ENCODE measurements around the gene CTH. TPM values are rescaled to one million over a fixed set of nuclear protein-coding genes. Genes with fewer than 3 reads are reported as not detected.
A peak's percentile ranks its signal among the peaks of the same experiment; 100 is the strongest.
"Not testable (repeated sequence)": the region's sequence is repeated elsewhere in the genome, so short reads cannot be mapped to it uniquely, and the experiment has no call there.

CTH gene
- total and polyA plus RNA-seq, 2 experiments from 2014 or later = 31.0 to 34.3 TPM

- H3F3A ChIP-seq (replicated peaks; ENCODE audit: low read depth); H2AFZ ChIP-seq; H3K9me2 ChIP-seq (ENCODE audit: insufficient read depth); H3K79me2 ChIP-seq (replicated peaks; ENCODE audit: insufficient read depth); H3K36me3 Mint-ChIP-seq (ENCODE audit: low read depth); H3K4me1 Mint-ChIP-seq; H3K4me2 ChIP-seq; H3K27me3 ChIP-seq (ENCODE audit: insufficient read depth); H3K27ac ChIP-seq (ENCODE audit: low read depth); ATAC-seq; H4K20me1 ChIP-seq (replicated peaks; ENCODE audit: insufficient read depth); H3K4me1 ChIP-seq (ENCODE audit: insufficient read depth); H3K27me3 Mint-ChIP-seq (ENCODE audit: insufficient read depth, low read depth, poor library complexity); H3K9me3 Mint-ChIP-seq; H3K4me3 Mint-ChIP-seq; H3K27ac Mint-ChIP-seq; H3K36me3 ChIP-seq (ENCODE audit: insufficient read depth); H3K4me3 ChIP-seq: not testable (repeated sequence)
- peak; percentile 28 for DNase-seq (ENCODE audit: low spot score)
Observed at GRCh38 chr1:70366997-70367396, 44.1 kb upstream of the CTH start.

DNA sequence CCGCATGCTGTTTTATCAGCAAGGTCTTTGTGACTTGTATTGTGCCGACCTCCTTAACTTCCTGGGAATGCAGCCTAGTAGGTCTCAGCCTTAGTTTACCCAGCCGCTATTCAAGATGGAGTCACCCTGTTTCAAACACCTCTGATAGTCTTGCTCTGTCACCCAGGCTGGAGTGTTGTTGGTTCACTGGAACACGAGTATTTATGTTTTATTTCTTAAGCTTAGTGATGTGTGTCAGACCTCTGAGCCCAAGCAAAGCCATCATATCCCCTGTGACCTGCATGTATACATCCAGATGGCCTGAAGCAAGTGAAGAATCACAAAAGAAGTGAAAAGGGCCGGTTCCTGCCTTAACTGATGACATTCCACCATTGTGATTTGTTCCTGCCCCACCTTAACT is 43.7 kb upstream of the CTH start:
- not testable (repeated sequence) for H3K27ac ChIP-seq (ENCODE audit: low read depth); H3K4me1 Mint-ChIP-seq; H3K4me2 ChIP-seq; H3K4me3 Mint-ChIP-seq; H4K20me1 ChIP-seq (replicated peaks; ENCODE audit: insufficient read depth); H3K79me2 ChIP-seq (replicated peaks; ENCODE audit: insufficient read depth); H3K36me3 Mint-ChIP-seq (ENCODE audit: low read depth); H3K4me1 ChIP-seq (ENCODE audit: insufficient read depth); H3K36me3 ChIP-seq (ENCODE audit: insufficient read depth); DNase-seq (ENCODE audit: low spot score); ATAC-seq; H3K9me2 ChIP-seq (ENCODE audit: insufficient read depth); H2AFZ ChIP-seq; H3K27me3 ChIP-seq (ENCODE audit: insufficient read depth); H3F3A ChIP-seq (replicated peaks; ENCODE audit: low read depth); H3K4me3 ChIP-seq; H3K9me3 Mint-ChIP-seq; H3K27me3 Mint-ChIP-seq (ENCODE audit: insufficient read depth, low read depth, poor library complexity)
- 0 out of 2 replicates have a peak overlapping the region, but pooled peaks have one; percentile 14 for H3K27ac Mint-ChIP-seq

GRCh38 chr1:70371586-70371985 is 39.5 kb upstream of the CTH start:
- H3K36me3 Mint-ChIP-seq (ENCODE audit: low read depth) = not testable (repeated sequence)

DNA sequence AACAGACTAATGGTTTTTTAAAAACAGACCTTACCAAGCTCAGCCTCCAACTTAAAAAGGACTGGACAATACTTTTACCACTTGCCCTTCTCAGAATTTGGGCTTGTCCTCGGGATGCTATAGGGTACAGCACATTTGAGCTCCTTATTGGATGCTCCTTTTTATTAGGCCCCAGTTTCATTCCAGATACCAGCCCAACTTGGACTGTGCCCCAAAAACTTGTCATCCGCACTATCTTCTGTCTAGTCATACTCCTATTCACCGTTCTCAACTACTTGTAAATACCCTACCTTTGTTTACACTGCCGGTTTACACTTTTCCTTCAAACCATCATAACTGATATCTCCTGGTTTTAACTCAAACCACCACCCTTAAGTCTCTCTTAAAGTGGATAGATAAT is 38.6 kb upstream of the CTH start:
- Histone ChIP-seq H3K4me1 (ENCODE audit: insufficient read depth) (peaks cover 19% of the 10 kb centered on the region), H3K4me3 (no peak overlapping the region), H3K4me2 (peak overlapping the region; percentile 9; the same call in 1 of the 2 replicates), H3K79me2 (replicated peaks; ENCODE audit: insufficient read depth) (no peaks in the 10 kb centered on the region), H3K9me2 (ENCODE audit: insufficient read depth) (no peaks in the 10 kb centered on the region; the same call in 1 of the 2 replicates), H3K36me3 (ENCODE audit: insufficient read depth) (no peaks in the 10 kb centered on the region), H2AFZ (0 out of 2 replicates have a peak overlapping the region, but pooled peaks have one; percentile 3), H4K20me1 (replicated peaks; ENCODE audit: insufficient read depth) (no peaks in the 10 kb centered on the region), H3K27me3 (ENCODE audit: insufficient read depth) (no peaks in the 10 kb centered on the region), H3K27ac (ENCODE audit: low read depth) (peak overlapping the region; percentile 93; the same call in 1 of the 2 replicates), H3F3A (replicated peaks; ENCODE audit: low read depth) (no peaks in the 10 kb centered on the region)
- H3K9me3 Mint-ChIP-seq = no peaks in the 10 kb centered on the region
- DNase-seq (ENCODE audit: low spot score) (no peak), ATAC-seq (no peak)
- H3K4me3 Mint-ChIP-seq = no peak overlapping the region
- H3K27me3 Mint-ChIP-seq (ENCODE audit: insufficient read depth, low read depth, poor library complexity) = peaks cover 2% of the 10 kb centered on the region
- H3K27ac Mint-ChIP-seq = no peak overlapping the region
- peaks cover 15% of the 10 kb centered on the region for H3K4me1 Mint-ChIP-seq
- H3K36me3 Mint-ChIP-seq (ENCODE audit: low read depth) = no peaks in the 10 kb centered on the region; the same call in 2 of the 3 replicates
- no peak for TF ChIP-seq JUNB (IDR thresholded peaks at IDR 0.05; ENCODE audit: unreplicated experiment)
- TF ChIP-seq, protein P1, sequence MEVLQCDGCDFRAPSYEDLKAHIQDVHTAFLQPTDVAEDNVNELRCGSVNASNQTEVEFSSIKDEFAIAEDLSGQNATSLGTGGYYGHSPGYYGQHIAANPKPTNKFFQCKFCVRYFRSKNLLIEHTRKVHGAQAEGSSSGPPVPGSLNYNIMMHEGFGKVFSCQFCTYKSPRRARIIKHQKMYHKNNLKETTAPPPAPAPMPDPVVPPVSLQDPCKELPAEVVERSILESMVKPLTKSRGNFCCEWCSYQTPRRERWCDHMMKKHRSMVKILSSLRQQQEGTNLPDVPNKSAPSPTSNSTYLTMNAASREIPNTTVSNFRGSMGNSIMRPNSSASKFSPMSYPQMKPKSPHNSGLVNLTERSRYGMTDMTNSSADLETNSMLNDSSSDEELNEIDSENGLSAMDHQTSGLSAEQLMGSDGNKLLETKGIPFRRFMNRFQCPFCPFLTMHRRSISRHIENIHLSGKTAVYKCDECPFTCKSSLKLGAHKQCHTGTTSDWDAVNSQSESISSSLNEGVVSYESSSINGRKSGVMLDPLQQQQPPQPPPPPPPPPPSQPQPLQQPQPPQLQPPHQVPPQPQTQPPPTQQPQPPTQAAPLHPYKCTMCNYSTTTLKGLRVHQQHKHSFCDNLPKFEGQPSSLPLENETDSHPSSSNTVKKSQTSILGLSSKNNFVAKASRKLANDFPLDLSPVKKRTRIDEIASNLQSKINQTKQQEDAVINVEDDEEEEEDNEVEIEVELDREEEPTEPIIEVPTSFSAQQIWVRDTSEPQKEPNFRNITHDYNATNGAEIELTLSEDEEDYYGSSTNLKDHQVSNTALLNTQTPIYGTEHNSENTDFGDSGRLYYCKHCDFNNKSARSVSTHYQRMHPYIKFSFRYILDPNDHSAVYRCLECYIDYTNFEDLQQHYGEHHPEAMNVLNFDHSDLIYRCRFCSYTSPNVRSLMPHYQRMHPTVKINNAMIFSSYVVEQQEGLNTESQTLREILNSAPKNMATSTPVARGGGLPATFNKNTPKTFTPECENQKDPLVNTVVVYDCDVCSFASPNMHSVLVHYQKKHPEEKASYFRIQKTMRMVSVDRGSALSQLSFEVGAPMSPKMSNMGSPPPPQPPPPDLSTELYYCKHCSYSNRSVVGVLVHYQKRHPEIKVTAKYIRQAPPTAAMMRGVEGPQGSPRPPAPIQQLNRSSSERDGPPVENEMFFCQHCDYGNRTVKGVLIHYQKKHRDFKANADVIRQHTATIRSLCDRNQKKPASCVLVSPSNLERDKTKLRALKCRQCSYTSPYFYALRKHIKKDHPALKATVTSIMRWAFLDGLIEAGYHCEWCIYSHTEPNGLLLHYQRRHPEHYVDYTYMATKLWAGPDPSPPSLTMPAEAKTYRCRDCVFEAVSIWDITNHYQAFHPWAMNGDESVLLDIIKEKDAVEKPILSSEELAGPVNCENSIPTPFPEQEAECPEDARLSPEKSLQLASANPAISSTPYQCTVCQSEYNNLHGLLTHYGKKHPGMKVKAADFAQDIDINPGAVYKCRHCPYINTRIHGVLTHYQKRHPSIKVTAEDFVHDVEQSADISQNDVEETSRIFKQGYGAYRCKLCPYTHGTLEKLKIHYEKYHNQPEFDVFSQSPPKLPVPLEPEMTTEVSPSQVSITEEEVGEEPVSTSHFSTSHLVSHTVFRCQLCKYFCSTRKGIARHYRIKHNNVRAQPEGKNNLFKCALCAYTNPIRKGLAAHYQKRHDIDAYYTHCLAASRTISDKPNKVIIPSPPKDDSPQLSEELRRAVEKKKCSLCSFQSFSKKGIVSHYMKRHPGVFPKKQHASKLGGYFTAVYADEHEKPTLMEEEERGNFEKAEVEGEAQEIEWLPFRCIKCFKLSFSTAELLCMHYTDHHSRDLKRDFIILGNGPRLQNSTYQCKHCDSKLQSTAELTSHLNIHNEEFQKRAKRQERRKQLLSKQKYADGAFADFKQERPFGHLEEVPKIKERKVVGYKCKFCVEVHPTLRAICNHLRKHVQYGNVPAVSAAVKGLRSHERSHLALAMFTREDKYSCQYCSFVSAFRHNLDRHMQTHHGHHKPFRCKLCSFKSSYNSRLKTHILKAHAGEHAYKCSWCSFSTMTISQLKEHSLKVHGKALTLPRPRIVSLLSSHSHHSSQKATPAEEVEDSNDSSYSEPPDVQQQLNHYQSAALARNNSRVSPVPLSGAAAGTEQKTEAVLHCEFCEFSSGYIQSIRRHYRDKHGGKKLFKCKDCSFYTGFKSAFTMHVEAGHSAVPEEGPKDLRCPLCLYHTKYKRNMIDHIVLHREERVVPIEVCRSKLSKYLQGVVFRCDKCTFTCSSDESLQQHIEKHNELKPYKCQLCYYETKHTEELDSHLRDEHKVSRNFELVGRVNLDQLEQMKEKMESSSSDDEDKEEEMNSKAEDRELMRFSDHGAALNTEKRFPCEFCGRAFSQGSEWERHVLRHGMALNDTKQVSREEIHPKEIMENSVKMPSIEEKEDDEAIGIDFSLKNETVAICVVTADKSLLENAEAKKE (CRISPR knock-in tag; IDR thresholded peaks at IDR 0.05) = no peak

More at GRCh38 chr1:70371586-70371985, 39.5 kb upstream of the CTH start:
- not testable (repeated sequence) for H3K27ac ChIP-seq (ENCODE audit: low read depth); H3K4me3 ChIP-seq; H3K4me3 Mint-ChIP-seq; H2AFZ ChIP-seq; H3K27ac Mint-ChIP-seq; H3K4me2 ChIP-seq; H3F3A ChIP-seq (replicated peaks; ENCODE audit: low read depth); H3K36me3 ChIP-seq (ENCODE audit: insufficient read depth); H3K79me2 ChIP-seq (replicated peaks; ENCODE audit: insufficient read depth); ATAC-seq; H3K9me2 ChIP-seq (ENCODE audit: insufficient read depth); H4K20me1 ChIP-seq (replicated peaks; ENCODE audit: insufficient read depth); DNase-seq (ENCODE audit: low spot score); H3K27me3 ChIP-seq (ENCODE audit: insufficient read depth); H3K9me3 Mint-ChIP-seq; H3K27me3 Mint-ChIP-seq (ENCODE audit: insufficient read depth, low read depth, poor library complexity)
- peaks cover 15% of the 10 kb centered on the region for H3K4me1 Mint-ChIP-seq
- peaks cover 19% of the 10 kb centered on the region for H3K4me1 ChIP-seq (ENCODE audit: insufficient read depth)

Measured in GM23338 (cell line).